Fibroblast of mammary gland (primary cell): ENCODE data around the gene BEAN1.

Experiments
- DNase-seq: peaks from one replicate; pipeline ENCODE4 v3.0.0-alpha.2; 2010; ENCODE audit warnings: low read depth
- H3K4me3 ChIP-seq: 2 replicates; pipeline ENCODE4 v1.5.1; 2011; ENCODE audit warnings: low read depth, mild to moderate bottlenecking, low read length, moderate library complexity; ENCODE audit not compliant: control insufficient read depth
- CTCF ChIP-seq: conservative IDR thresholded peaks from 2 replicates; pipeline ENCODE4 v1.5.1; 2011; ENCODE audit warnings: low read depth, low read length, inconsistent platforms; ENCODE audit not compliant: control insufficient read depth, insufficient read depth

The BEAN1 gene

GRCh38 chr16:66412182-66412581 lies 14.9 kb upstream of the BEAN1 start:
- no peak overlapping the region for H3K4me3 ChIP-seq
- TF ChIP-seq CTCF: no peak

GRCh38 chr16:66414891-66415290 lies 12.2 kb upstream of the BEAN1 start:
- DNase-seq: peak; percentile 83
- no peak for TF ChIP-seq CTCF
- H3K4me3 ChIP-seq: no peak overlapping the region

More at GRCh38 chr16:66412182-66412581, 14.9 kb upstream of the BEAN1 start:
- DNase-seq: no peak

GRCh38 chr16:66416136-66416535 lies 11.0 kb upstream of the BEAN1 start:
- no peak for TF ChIP-seq CTCF
- no peak for DNase-seq
- no peak overlapping the region for H3K4me3 ChIP-seq

- TF ChIP-seq CTCF: no peak
- no peak overlapping the region for H3K4me3 ChIP-seq
- DNase-seq: peak; percentile 95
Observed at GRCh38 chr16:66416939-66417700, 10.0 kb upstream of the BEAN1 start.

GRCh38 chr16:66418165-66418962 lies 8.7 kb upstream of the BEAN1 start:
- H3K4me3 ChIP-seq: no peak overlapping the region
- no peak for DNase-seq
- TF ChIP-seq CTCF: no peak

GRCh38 chr16:66419527-66419926 lies 7.6 kb upstream of the BEAN1 start:
- no peak for TF ChIP-seq CTCF
- DNase-seq: no peak
- H3K4me3 ChIP-seq: no peak overlapping the region
